ENCODE results near the gene JPH2.

Gene JPH2

GRCh38 chr20:44083220-44083933 is 103.6 kb downstream of the JPH2 start:
- DNase-seq (ENCODE audit: insufficient read length, low spot score) (no peak), FAIRE-seq (no peak)

DNA sequence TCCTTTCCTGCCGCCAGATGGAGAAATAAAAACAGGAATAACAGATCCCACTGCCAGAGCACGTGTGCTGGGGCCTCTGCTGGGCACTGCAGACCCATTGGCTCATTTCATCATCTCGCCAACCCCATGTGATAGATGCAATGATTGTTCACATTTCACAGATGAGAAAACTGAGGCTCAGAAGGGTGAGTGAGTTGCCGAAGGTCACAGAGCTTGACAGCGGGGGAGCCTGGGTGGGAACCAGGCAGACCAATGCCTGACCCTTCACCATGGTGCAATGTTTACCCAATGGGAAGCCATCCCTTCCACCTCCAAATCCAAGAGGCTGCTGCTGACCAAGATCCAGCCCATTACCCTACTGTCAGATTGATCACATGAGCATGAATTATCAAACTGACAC is 105.1 kb downstream of the JPH2 start:
- FAIRE-seq (no peak), DNase-seq (ENCODE audit: insufficient read length, low spot score) (no peak)

DNA sequence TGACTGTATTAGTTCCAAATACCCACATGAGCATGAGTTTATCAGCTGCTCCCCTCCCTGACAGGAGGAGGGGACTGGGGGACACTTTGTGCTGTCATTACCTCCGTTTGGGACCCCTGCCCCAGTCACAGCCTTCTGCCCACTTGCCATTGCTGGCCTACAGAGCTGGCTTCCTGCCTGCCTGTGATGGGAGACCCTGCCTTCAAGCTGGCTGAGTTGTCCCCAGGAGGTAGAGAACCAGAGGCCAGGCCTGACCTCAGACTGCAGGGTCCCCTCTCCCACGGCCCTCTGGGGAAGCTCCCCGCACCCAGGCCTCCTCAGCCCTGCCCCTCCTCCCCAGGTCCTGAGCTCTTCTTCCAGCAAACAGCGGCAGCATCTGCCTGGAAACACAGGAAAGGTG is 105.5 kb downstream of the JPH2 start:
- FAIRE-seq (no peak), DNase-seq (ENCODE audit: insufficient read length, low spot score) (no peak)

DNA sequence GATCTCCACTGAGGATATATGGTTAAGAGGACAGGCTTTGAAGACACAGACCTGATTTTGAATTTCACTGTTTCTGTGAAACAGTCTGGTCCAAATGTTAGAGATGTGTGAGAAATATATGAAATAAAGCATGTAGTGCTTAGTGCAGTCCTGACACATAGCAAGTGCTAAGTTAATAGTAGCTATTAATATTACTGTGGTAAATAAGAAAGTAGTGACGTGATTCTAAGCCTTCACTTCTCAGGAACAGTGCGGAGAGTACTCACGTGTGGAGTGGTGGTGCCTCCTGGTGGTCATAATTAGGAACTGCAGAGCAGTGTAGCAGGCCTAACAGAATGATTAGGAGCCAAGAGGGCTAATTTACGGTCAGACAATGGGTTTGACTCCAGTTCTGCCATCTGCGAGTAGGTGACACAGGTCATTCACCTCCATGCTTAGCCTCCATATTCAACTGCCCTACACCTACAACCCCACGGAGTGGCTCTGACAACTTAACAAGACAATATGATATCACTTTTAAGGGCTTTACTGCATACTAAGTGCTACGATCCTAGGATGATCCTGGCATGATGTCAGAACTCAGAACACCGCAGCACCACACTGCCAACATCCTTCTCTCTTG is 106.2 kb downstream of the JPH2 start:
- DNase-seq (ENCODE audit: insufficient read length, low spot score): peak; percentile 80
- FAIRE-seq: peak; percentile 88

DNA sequence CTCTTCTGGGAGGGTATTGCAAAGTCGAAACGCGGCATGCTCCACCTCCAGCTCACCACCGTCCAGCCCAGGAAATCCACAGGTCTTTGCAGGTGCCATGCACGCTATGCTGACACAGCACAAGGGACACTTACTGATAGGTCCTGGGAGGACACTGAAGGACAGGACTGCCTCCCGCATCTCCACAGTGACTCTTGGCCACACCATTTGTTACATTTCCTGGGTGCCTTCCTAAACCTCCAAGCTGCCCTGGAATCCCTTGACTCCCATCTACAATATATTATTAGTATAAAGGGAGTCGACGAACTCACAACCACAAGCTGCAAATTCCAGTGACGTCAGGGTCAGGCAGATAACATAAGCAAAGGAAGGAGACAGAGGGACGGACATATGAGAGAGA is 106.9 kb downstream of the JPH2 start:
- no peak for DNase-seq (ENCODE audit: insufficient read length, low spot score)
- no peak for FAIRE-seq

DNA sequence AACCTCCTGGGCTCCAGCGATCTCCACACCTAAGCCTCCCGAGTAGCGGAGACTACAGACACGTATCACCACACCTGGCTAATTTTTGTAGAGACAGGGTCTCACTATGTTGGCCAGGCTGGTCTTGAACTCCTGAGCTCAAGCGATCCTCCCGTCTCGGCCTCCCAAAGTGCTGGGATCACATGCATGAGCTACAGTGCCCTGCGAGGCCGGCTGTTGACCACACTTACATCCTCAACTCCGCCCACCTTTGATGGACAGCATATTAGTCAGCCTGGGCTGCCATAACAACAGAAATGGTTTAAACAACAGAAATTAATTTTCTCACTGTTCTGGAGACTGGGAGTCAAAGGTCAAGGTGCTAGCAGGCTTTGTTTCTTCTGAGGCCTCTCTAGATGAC is 107.7 kb downstream of the JPH2 start:
- no peak for DNase-seq (ENCODE audit: insufficient read length, low spot score)
- FAIRE-seq: no peak

DNA sequence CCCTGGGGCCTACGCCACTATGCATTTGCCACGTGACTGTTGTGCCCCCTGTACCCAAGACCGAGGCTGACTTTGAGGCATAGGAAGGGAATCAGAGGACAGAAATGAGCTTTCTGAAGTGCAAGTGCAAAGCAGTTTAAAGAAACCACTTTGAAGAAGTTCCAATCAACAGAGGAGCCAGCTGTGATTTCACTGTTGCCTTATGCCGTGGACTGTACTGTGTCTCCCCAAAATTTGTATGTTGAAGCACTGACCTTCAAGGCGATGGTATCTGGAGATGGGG is 111.1 kb downstream of the JPH2 start:
- DNase-seq (ENCODE audit: insufficient read length, low spot score) (no peak), FAIRE-seq (no peak)

GRCh38 chr20:44075191-44075949 is 111.6 kb downstream of the JPH2 start:
- DNase-seq (ENCODE audit: insufficient read length, low spot score) (no peak), FAIRE-seq (no peak)

- FAIRE-seq: no peak
- no peak for DNase-seq (ENCODE audit: insufficient read length, low spot score)
These were observed 112.5 kb downstream of the JPH2 start for GRCh38 chr20:44074252-44075151.

DNA sequence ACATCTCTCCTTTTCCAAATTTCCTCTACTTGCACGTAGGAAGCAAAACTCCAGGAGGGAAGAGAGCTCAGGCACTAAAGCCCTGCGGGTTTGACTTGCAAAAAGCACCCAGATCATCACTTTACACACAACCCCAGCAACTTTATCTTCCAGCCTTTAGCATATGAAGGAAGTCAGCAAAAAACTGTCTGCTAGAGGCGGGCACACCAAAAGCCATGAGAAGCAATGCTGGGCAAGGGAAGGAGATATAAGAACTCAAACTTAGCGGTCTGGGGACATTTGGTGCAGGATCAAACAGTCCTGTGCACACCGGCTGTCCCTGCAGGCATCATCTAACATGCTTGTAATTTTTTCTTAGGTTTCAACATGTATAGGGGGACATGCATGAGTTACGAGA is 113.3 kb downstream of the JPH2 start:
- DNase-seq (ENCODE audit: insufficient read length, low spot score) (no peak), FAIRE-seq (no peak)

- FAIRE-seq (no peak), DNase-seq (ENCODE audit: insufficient read length, low spot score) (no peak)
These were observed 113.8 kb downstream of the JPH2 start for GRCh38 chr20:44073011-44073674.

DNA sequence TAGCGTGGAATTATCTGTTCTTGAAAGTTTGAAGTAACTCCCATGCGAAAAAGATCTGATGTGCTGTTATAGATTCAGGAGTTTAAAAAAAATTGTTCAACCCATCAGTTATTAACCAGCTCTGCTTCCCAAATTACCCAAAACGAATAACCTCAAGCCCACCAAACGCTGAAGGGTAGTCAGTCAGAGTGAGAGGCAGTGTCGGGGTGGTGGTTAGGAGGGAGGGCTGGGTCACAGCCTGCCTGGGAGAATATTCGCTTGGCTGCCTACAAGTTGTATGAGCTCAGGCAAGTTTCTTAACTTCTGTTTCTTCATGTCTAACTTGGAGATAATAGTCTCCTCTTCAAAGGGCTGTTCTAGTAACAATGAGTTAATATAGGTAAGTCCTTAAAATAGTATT is 114.6 kb downstream of the JPH2 start:
- peak; percentile 82 for FAIRE-seq
- DNase-seq (ENCODE audit: insufficient read length, low spot score): no peak

DNA sequence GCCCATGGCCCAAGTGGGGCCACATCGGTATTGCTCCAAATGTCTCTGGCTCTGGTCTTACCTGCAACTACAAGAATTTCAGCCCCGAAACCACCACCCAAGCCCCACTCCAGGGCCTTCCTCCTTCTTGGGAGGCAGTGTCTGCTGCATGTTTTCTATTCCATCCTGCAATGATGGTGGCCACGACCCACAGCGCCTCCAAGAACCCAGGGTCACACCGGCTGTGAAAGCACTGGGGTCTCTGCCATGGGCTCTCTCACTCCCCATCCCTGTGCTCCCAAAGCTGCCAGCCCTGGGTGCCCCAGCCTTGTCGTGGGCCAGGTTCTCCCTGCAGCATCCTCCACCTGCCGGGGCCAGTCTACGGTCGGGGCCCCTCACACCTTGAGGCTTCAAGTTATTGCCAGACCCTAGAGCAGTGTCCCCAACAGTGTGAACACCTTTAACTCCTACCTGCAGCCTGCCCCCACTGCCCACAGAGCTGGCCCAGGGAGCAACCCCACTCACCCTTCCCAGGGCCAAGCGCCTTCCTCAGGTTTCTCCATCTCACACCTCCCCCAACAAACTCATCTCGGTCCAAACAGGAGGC is 115.4 kb downstream of the JPH2 start:
- FAIRE-seq: no peak
- DNase-seq (ENCODE audit: insufficient read length, low spot score): no peak

DNA sequence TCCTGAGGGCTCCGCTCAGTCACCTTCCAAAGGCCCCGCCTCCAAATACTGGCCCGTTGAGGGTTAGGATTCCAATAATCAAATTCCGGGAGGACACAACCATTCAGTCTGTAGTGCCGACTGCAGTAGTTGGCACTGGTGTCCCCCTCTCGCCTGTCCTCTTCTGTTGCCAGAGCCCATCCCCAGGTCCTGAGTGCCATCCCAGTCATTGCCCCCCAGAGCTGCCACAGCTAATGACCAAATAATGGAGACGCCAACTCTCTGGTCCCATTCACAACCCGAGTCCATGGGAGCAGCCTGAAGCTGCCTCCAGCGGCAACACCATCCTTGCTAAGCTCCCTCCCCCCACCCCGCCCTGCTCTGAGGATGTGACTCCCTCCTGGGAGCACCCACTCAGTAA is 115.9 kb downstream of the JPH2 start:
- FAIRE-seq (no peak), DNase-seq (ENCODE audit: insufficient read length, low spot score) (no peak)

GRCh38 chr20:44070139-44070900 is 116.7 kb downstream of the JPH2 start:
- DNase-seq (ENCODE audit: insufficient read length, low spot score) (no peak), FAIRE-seq (peak; percentile 87)

DNA sequence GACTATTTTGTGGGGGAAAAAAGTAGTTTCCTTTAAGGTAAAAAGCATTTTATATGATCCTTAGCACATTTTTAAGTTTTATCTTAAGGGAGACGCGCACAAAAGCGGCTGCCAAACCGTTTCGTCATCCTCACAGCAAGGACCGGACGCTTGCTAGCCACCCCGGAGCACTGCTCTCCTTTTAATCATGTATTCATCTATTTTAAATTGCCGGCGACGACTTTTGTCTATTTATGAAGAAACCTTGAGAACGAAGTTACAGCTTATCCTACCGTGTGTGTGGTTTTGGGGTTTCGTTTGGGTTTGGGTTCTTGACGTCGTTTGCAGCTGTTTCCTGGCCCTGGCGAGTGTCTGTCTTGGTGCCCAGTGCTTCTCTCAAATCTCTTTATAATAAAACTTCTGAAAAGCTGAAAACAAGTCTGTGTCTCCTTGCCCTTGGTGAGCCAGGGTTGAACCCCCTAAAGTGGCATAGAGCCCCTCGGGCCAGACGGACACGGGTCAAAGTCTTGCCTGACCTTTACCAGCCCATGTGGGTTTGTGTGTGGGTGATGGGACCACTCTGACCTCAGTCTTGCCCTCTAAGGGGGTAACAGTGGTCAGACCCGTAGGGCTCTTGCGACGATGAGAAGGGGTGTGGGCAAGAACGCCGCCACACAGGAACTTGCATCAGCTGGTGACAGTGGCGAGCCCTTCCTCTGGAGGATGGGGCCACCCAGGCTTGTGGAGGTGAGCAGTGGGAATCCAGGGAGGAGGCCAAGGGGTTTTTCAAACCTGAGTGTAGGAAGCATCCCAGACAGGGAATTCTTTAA is 117.6 kb downstream of the JPH2 start:
- DNase-seq (ENCODE audit: insufficient read length, low spot score): peak; percentile 50
- FAIRE-seq: peak; percentile 97

- FAIRE-seq: no peak
- no peak for DNase-seq (ENCODE audit: insufficient read length, low spot score)
These were observed 118.4 kb downstream of the JPH2 start for GRCh38 chr20:44068316-44069201.

- DNase-seq (ENCODE audit: insufficient read length, low spot score) (no peak), FAIRE-seq (no peak)
These were observed 119.3 kb downstream of the JPH2 start for GRCh38 chr20:44067650-44068081.

Data from GM19239 (cell line).